HEK293 (cell line): ENCODE results near the gene C2orf81.

ENCODE experiments used
- BCL11A ChIP-seq: fragments of 450-650 bp; formaldehyde crosslinking; IDR thresholded peaks from 2 replicates; pipeline ENCODE4 v1.5.1; 2016; ENCODE audit warnings: low read depth, missing biosample characterization, missing genetic modification characterization
- GLIS1 ChIP-seq: fragments of 450-650 bp; formaldehyde crosslinking; IDR thresholded peaks from 2 replicates; pipeline ENCODE4 v1.5.1; 2016; ENCODE audit warnings: missing biosample characterization, missing genetic modification characterization
- GLIS2 ChIP-seq: fragments of 450-650 bp; formaldehyde crosslinking; IDR thresholded peaks from 2 replicates; pipeline ENCODE4 v1.5.1; 2016; ENCODE audit warnings: missing biosample characterization, missing genetic modification characterization
- KLF1 ChIP-seq: fragments of 450-650 bp; formaldehyde crosslinking; IDR thresholded peaks from 2 replicates; pipeline ENCODE4 v1.5.1; 2016; ENCODE audit warnings: missing biosample characterization, missing genetic modification characterization
- KLF7 ChIP-seq: fragments of 450-650 bp; formaldehyde crosslinking; IDR thresholded peaks from 2 replicates; pipeline ENCODE4 v1.5.1; 2016; ENCODE audit warnings: missing biosample characterization, missing genetic modification characterization, borderline replicate concordance
- KLF8 ChIP-seq: fragments of 450-650 bp; formaldehyde crosslinking; IDR thresholded peaks from 2 replicates; pipeline ENCODE4 v1.5.1; 2016; ENCODE audit warnings: missing biosample characterization, missing genetic modification characterization
- MYNN ChIP-seq: fragments of 450-650 bp; formaldehyde crosslinking; IDR thresholded peaks from 2 replicates; pipeline ENCODE4 v1.5.1; 2016; ENCODE audit warnings: missing biosample characterization, missing genetic modification characterization, borderline replicate concordance
- MZF1 ChIP-seq: fragments of 450-650 bp; formaldehyde crosslinking; IDR thresholded peaks from 2 replicates; pipeline ENCODE4 v1.5.1; 2017; ENCODE audit warnings: missing biosample characterization, missing genetic modification characterization, borderline replicate concordance
- SCRT1 ChIP-seq: fragments of 450-650 bp; formaldehyde crosslinking; IDR thresholded peaks from 2 replicates; pipeline ENCODE4 v1.5.1; 2016; ENCODE audit warnings: missing biosample characterization, missing genetic modification characterization, borderline replicate concordance
- SCRT2 ChIP-seq: fragments of 450-650 bp; formaldehyde crosslinking; IDR thresholded peaks from 2 replicates; pipeline ENCODE4 v1.5.1; 2016; ENCODE audit warnings: missing biosample characterization, missing genetic modification characterization
- SETDB1 ChIP-seq: IDR thresholded peaks from one replicate; pipeline ENCODE4 v1.6.1; 2017; ENCODE audit warnings: mild to moderate bottlenecking, low read length, moderate library complexity, mixed read lengths; ENCODE audit not compliant: insufficient read length
- SP2 ChIP-seq: fragments of 450-650 bp; formaldehyde crosslinking; IDR thresholded peaks from 2 replicates; pipeline ENCODE4 v1.5.1; 2016; ENCODE audit warnings: missing biosample characterization, missing genetic modification characterization
- SP3 ChIP-seq: fragments of 450-650 bp; formaldehyde crosslinking; IDR thresholded peaks from 2 replicates; pipeline ENCODE4 v1.5.1; 2016; ENCODE audit warnings: missing biosample characterization, missing genetic modification characterization
- SP7 ChIP-seq: fragments of 450-650 bp; formaldehyde crosslinking; IDR thresholded peaks from 2 replicates; pipeline ENCODE4 v1.5.1; 2016; ENCODE audit warnings: missing biosample characterization, missing genetic modification characterization
- ZBTB17 ChIP-seq: fragments of 450-650 bp; formaldehyde crosslinking; IDR thresholded peaks from 2 replicates; pipeline ENCODE4 v1.5.1; 2016; ENCODE audit warnings: missing biosample characterization, missing genetic modification characterization
- ZBTB20 ChIP-seq: fragments of 450-650 bp; formaldehyde crosslinking; IDR thresholded peaks from 2 replicates; pipeline ENCODE4 v1.5.1; 2016; ENCODE audit warnings: missing biosample characterization, missing genetic modification characterization
- ZBTB6 ChIP-seq: fragments of 450-650 bp; formaldehyde crosslinking; IDR thresholded peaks from 2 replicates; pipeline ENCODE4 v1.5.1; 2017; ENCODE audit warnings: missing biosample characterization, missing genetic modification characterization
- ZFHX2 ChIP-seq: fragments of 450-650 bp; formaldehyde crosslinking; conservative IDR thresholded peaks from 2 replicates; pipeline ENCODE4 v1.5.1; 2016; ENCODE audit warnings: missing biosample characterization, missing genetic modification characterization
- ZNF18 ChIP-seq: fragments of 450-650 bp; formaldehyde crosslinking; IDR thresholded peaks from 2 replicates; pipeline ENCODE4 v1.5.1; 2016; ENCODE audit warnings: missing biosample characterization, missing genetic modification characterization
- ZNF223 ChIP-seq: fragments of 450-650 bp; formaldehyde crosslinking; IDR thresholded peaks from 2 replicates; pipeline ENCODE4 v1.5.1; 2016; ENCODE audit warnings: missing biosample characterization, missing genetic modification characterization
- ZNF239 ChIP-seq: fragments of 450-650 bp; formaldehyde crosslinking; IDR thresholded peaks from 2 replicates; pipeline ENCODE4 v1.5.1; 2016; ENCODE audit warnings: missing biosample characterization, missing genetic modification characterization
- ZNF324 ChIP-seq: fragments of 450-650 bp; formaldehyde crosslinking; IDR thresholded peaks from 2 replicates; pipeline ENCODE4 v1.5.1; 2016; ENCODE audit warnings: missing biosample characterization, missing genetic modification characterization
- ZNF335 ChIP-seq: fragments of 450-650 bp; formaldehyde crosslinking; conservative IDR thresholded peaks from 2 replicates; pipeline ENCODE4 v1.5.1; 2016; ENCODE audit warnings: missing biosample characterization, missing genetic modification characterization
- ZNF350 ChIP-seq: fragments of 450-650 bp; formaldehyde crosslinking; IDR thresholded peaks from 2 replicates; pipeline ENCODE4 v1.5.0; 2017; ENCODE audit warnings: missing biosample characterization, mild to moderate bottlenecking, missing genetic modification characterization
- ZNF558 ChIP-seq: fragments of 450-650 bp; formaldehyde crosslinking; IDR thresholded peaks from 2 replicates; pipeline ENCODE4 v1.5.1; 2016; ENCODE audit warnings: missing biosample characterization, missing genetic modification characterization
- ZNF561 ChIP-seq: fragments of 450-650 bp; IDR thresholded peaks from 2 replicates; pipeline ENCODE4 v1.5.1; 2018; ENCODE audit warnings: missing biosample characterization, missing genetic modification characterization, borderline replicate concordance
- ZNF768 ChIP-seq: fragments of 450-650 bp; formaldehyde crosslinking; IDR thresholded peaks from 2 replicates; pipeline ENCODE4 v1.5.1; 2018; ENCODE audit warnings: missing biosample characterization, mild to moderate bottlenecking, missing genetic modification characterization
- ZNF777 ChIP-seq: fragments of 450-650 bp; formaldehyde crosslinking; IDR thresholded peaks from 2 replicates; pipeline ENCODE4 v1.5.1; 2017; ENCODE audit warnings: missing biosample characterization, missing genetic modification characterization, borderline replicate concordance
- ZXDB ChIP-seq: fragments of 450-650 bp; formaldehyde crosslinking; IDR thresholded peaks from 2 replicates; pipeline ENCODE4 v1.5.1; 2016; ENCODE audit warnings: missing biosample characterization, missing genetic modification characterization
- TF ChIP-seq, protein P1 (sequence below): fragments of 450-650 bp; formaldehyde crosslinking; IDR thresholded peaks from 2 replicates; pipeline ENCODE4 v1.5.1; 2016; ENCODE audit warnings: missing biosample characterization, missing genetic modification characterization
- TF ChIP-seq, protein P2 (sequence below): IDR thresholded peaks from 2 replicates; pipeline ENCODE4 v1.6.1; 2011; ENCODE audit warnings: mild to moderate bottlenecking, low read depth, low read length, borderline replicate concordance
- TF ChIP-seq, protein P3 (sequence below): fragments of 450-650 bp; formaldehyde crosslinking; optimal IDR thresholded peaks from 2 replicates; pipeline ENCODE3; 2016; ENCODE audit warnings: missing biosample characterization, mild to moderate bottlenecking, missing genetic modification characterization
- TF ChIP-seq, protein P4 (sequence below): fragments of 450-650 bp; IDR thresholded peaks from 2 replicates; pipeline ENCODE4 v1.5.1; 2018; ENCODE audit warnings: missing biosample characterization, missing genetic modification characterization

C2orf81 gene

GRCh38 chr2:74440378-74441169 lies 19.2 kb upstream of the C2orf81 start (continued):
- TF ChIP-seq, protein P1, sequence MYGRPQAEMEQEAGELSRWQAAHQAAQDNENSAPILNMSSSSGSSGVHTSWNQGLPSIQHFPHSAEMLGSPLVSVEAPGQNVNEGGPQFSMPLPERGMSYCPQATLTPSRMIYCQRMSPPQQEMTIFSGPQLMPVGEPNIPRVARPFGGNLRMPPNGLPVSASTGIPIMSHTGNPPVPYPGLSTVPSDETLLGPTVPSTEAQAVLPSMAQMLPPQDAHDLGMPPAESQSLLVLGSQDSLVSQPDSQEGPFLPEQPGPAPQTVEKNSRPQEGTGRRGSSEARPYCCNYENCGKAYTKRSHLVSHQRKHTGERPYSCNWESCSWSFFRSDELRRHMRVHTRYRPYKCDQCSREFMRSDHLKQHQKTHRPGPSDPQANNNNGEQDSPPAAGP, result peak; percentile 37; the same call in 1 of the 2 replicates
- TF ChIP-seq ZNF768 (tag by site-specific recombination) (no peak), SETDB1 (no peak), ZBTB17 (peak; percentile 67), MZF1 (tag by site-specific recombination) (no peak), ZNF223 (tag by site-specific recombination) (no peak), SP2 (tag by site-specific recombination) (peak; percentile 77), ZNF324 (tag by site-specific recombination) (no peak), SCRT1 (peak; percentile 100), MYNN (0 out of 2 replicates have a peak, but pooled peaks have one; percentile 8), ZFHX2 (tag by site-specific recombination) (peak; percentile 85), BCL11A (peak; percentile 36; the same call in 1 of the 2 replicates), ZNF335 (tag by site-specific recombination) (peak; percentile 89), GLIS2 (tag by site-specific recombination) (peak; percentile 100), KLF1 (tag by site-specific recombination) (peak; percentile 49), ZNF558 (tag by site-specific recombination) (no peak), KLF8 (tag by site-specific recombination) (peak; percentile 80), ZBTB20 (tag by site-specific recombination) (peak; percentile 84), ZNF777 (tag by site-specific recombination) (no peak), ZXDB (tag by site-specific recombination) (peak; percentile 91), SCRT2 (peak; percentile 100), SP7 (tag by site-specific recombination) (peak; percentile 64), GLIS1 (tag by site-specific recombination) (peak; percentile 88), ZNF239 (tag by site-specific recombination) (no peak), ZNF561 (tag by site-specific recombination) (peak; percentile 79; the same call in 1 of the 2 replicates), KLF7 (tag by site-specific recombination) (peak; percentile 74; the same call in 1 of the 2 replicates), ZNF350 (tag by site-specific recombination) (no peak), SP3 (tag by site-specific recombination) (peak; percentile 95), ZBTB6 (tag by site-specific recombination) (0 out of 2 replicates have a peak, but pooled peaks have one; percentile 2), ZNF18 (tag by site-specific recombination) (peak; percentile 45)
- TF ChIP-seq, protein P2, sequence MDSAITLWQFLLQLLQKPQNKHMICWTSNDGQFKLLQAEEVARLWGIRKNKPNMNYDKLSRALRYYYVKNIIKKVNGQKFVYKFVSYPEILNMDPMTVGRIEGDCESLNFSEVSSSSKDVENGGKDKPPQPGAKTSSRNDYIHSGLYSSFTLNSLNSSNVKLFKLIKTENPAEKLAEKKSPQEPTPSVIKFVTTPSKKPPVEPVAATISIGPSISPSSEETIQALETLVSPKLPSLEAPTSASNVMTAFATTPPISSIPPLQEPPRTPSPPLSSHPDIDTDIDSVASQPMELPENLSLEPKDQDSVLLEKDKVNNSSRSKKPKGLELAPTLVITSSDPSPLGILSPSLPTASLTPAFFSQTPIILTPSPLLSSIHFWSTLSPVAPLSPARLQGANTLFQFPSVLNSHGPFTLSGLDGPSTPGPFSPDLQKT, result peak; percentile 38; the same call in 1 of the 2 replicates
- TF ChIP-seq, protein P3, sequence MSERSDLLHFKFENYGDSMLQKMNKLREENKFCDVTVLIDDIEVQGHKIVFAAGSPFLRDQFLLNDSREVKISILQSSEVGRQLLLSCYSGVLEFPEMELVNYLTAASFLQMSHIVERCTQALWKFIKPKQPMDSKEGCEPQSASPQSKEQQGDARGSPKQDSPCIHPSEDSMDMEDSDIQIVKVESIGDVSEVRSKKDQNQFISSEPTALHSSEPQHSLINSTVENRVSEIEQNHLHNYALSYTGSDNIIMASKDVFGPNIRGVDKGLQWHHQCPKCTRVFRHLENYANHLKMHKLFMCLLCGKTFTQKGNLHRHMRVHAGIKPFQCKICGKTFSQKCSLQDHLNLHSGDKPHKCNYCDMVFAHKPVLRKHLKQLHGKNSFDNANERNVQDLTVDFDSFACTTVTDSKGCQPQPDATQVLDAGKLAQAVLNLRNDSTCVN (tag by site-specific recombination), result peak; percentile 35
- TF ChIP-seq, protein P4, sequence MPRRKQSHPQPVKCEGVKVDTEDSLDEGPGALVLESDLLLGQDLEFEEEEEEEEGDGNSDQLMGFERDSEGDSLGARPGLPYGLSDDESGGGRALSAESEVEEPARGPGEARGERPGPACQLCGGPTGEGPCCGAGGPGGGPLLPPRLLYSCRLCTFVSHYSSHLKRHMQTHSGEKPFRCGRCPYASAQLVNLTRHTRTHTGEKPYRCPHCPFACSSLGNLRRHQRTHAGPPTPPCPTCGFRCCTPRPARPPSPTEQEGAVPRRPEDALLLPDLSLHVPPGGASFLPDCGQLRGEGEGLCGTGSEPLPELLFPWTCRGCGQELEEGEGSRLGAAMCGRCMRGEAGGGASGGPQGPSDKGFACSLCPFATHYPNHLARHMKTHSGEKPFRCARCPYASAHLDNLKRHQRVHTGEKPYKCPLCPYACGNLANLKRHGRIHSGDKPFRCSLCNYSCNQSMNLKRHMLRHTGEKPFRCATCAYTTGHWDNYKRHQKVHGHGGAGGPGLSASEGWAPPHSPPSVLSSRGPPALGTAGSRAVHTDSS (tag by site-specific recombination), result no peak
